ENCODE measurements around the gene METTL22.
"Not testable (repeated sequence)": the region's sequence is repeated elsewhere in the genome, so short reads cannot be mapped to it uniquely, and the experiment has no call there.

METTL22 gene

DNA sequence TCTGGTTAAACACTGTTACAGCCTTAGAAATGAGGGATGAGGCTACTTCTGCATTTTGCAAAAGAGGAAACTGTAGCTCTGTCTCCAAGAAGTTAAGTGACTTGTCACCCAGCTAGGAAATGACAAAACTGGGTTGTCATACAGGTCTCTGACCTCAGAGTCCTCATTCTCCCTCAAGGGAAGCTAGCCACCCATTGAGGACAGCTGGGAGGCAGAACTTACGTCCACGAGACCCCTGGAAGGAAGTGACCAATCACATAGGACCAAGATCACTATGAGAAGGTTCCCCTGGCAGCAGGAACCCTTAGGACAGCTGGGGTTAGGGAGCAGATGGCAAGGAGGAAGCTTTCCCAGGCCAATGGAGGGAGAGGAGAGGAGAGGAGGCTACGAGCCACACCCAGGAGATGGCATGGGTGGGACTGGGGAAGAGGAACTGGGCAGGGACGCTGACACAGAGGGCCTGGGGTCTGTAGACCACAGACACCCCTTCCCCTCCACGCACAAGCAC is 11.2 kb downstream of the METTL22 start:
- no peak for DNase-seq

DNA sequence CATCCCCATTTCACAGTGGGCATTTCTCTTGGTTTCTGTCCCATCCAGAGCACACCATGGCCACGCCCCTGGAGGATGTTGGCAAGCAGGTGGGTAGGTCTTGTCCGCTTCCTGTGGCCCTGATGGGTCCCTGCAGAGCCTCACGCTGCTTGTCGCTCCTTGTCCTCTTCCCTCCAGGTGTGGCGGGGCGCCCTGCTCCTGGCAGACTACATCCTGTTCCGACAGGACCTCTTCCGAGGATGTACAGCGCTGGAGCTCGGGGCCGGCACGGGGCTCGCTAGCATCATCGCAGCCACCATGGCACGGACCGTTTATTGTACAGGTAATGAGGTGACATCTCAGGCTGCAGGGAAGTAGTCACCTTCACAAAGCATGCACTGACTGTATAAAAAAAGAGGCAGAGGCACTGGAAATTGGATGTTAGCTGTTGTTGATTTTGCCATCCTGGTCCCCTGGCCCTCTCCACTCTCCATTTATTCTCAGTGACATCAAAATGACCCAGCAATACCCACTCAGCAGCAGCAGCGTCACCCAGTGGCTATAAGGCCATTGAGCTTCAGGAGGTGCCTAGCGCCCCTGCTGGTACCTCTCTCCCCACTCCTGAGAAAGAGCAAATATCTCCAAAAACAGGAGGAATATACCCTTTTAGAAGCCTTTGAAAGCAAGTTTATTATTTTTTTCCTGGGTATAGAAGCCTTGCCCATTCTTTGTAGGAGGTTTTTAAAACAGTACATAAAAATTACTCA is 13.7 kb downstream of the METTL22 start:
- DNase-seq: no peak

- no peak for DNase-seq
Observed at GRCh38 chr16:8639694-8640093, 18.2 kb downstream of the METTL22 start.

- no peak for DNase-seq
Observed at GRCh38 chr16:8641671-8642070, 20.2 kb downstream of the METTL22 start.

DNA sequence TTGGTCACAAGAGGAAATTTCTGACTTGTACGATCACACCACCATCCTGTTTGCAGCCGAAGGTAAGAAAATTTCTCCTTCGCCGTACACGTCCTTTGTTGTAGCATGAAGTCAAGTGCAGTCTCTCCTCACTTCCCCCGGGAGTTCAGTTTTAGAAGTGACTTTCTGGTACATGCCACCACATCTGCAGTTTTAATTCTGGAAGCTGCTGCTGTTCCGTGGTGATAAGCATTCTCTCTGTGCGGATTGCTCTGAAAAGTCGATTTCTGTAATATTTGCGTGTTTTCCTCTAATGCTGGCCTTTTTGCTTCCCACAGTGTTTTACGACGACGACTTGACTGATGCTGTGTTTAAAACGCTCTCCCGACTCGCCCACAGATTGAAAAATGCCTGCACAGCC is 20.6 kb downstream of the METTL22 start:
- DNase-seq: no peak

DNA sequence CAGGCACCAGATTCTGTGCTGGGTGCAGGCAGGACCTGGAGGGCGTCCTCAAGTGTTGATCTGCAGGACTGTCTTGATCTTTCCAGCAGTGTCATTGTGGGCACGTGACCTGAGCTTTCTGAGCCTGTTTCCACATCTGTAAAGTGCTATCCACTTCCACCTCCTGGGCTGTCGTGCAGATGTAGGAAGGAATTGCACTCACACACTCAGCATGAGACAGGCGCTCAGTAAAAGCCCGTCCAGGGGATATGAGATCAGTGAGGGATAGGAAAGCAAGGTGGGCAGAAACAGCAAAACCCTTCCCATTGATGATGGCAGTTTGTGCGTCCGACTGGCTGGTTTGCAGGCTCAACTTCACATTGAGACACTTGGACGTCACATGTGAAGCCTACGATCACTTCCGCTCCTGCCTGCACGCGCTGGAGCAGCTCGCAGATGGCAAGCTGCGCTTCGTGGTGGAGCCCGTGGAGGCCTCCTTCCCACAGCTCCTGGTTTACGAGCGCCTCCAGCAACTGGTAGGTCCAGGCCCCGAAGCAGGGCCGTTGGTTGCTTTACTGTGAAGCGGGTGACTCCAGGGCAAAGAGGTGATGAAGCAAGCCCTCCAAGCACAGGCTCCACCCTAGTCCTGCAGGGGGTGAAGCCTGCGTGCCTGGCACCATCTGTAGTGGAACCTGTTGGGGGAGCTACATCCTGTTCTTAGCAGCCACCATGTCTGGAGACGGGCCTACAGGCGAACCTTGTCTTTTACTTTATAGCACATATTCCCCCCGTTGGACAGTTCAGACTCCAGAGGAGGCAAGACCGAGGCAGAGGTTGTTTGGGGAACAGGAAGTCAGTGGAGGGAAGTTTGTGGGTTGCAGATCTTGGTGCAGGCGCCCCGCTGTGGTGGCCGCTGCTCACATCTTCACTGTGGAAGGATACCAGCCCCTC is 23.0 kb downstream of the METTL22 start:
- DNase-seq: no peak

GRCh38 chr16:8645141-8645521 is 23.6 kb downstream of the METTL22 start:
- no peak for DNase-seq

GRCh38 chr16:8645831-8646230 is 24.3 kb downstream of the METTL22 start:
- DNase-seq: no peak

GRCh38 chr16:8646326-8647053 is 25.0 kb downstream of the METTL22 start:
- no peak for DNase-seq

GRCh38 chr16:8647721-8648318 is 26.3 kb downstream of the METTL22 start:
- no peak for DNase-seq

DNA sequence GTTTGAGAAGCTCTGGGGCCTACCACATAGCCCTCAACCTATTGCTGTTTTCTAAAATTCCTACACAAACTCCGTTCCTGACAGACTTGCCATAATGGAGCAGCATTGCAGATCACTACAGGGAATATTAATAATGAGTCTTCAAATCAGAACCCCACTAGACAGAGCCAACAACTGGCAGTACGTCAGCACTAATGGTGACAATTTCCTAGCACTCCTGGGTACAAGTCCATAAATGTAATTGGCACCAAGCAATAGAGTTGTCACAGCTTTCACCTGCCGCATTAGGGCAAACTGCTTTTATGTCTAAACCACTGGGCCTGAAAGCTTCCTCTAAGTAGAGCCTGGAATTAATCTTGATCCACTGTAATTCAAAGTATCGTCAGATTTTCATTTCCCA is 27.4 kb downstream of the METTL22 start:
- DNase-seq: no peak

GRCh38 chr16:8649829-8650554 is 28.5 kb downstream of the METTL22 start:
- DNase-seq: no peak

DNA sequence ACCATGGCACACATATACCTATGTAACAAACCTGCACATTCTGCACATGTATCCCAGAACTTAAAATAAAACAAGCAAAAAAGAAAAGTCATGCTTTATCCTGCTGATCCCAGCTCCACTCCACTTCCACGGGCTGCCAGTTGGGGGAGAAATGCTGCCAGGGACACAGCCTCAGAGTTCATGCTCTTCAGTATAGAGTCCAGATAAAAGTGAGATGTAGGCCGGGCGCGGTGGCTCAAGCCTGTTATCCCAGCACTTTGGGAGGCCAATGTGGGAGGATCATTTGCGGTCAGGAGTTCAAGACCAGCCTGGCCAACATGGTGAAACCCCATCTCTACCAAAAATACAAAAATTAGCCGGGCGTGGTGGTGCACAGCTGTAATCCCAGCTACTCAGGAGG is 30.5 kb downstream of the METTL22 start:
- not testable (repeated sequence) for DNase-seq

- no peak for DNase-seq
Observed at GRCh38 chr16:8655184-8655717, 33.8 kb downstream of the METTL22 start.

DNA sequence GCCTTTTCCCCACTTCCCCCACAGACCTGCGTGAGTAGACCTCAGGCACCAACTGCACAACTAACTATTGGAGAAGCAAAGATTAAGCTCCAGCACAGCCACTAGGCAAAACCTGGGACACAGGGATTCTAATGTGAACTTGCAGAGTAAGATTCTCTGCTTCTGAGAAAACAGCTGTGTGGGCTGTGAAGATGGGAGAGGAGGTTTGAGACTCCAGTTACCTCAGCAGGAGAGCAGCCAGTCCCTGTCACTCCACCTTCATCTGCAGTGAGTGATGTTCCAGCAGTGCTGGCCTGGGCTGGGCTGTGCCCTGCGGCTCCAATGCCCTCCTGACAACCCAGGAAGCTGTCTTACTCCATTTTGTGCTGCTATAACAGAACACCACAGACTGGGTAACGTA is 34.9 kb downstream of the METTL22 start:
- DNase-seq: no peak

GRCh38 chr16:8660841-8661301 is 39.4 kb downstream of the METTL22 start:
- peak; percentile 43 for DNase-seq

DNA sequence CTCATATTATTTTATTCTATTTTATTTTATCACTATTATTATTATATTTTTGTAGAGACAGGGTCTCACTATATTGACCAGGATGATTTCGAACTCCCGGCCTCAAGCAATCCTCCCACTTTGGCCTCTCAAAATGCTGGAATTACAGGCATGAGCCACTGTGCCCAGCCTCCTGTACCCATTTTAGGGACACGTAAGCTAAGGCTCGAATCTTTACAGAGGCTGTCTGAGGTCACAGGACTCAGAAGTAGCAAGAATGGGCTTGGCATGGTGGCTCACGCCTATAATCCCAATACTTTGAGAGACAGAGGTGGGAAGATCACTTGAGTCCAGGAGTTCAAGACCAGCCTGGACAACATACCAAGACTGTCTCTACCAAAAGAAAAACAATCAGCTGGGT is 40.2 kb downstream of the METTL22 start:
- DNase-seq: no peak

GRCh38 chr16:8663192-8664089 is 41.9 kb downstream of the METTL22 start:
- DNase-seq: no peak

DNA sequence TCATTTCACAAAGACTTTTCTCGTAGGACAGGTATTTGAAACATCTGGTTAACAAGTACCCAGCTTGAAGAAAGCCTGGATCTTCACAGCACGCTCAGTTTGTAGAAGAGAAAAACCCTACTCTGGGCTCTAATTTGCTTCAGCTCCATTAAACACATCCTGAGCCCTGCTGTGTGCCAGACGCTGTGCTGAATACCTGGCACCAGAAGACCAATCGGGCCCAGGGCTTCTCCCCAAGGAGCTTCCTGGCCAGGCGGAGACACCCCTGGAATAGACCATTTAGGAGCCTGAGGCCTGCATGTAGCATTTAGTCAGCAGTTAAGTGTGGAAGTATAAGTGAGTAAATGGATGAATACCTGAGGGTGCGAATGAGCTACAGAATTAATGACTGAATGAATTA is 44.0 kb downstream of the METTL22 start:
- no peak for DNase-seq

- DNase-seq: no peak
Observed at GRCh38 chr16:8667492-8667891, 46.0 kb downstream of the METTL22 start.

DNA sequence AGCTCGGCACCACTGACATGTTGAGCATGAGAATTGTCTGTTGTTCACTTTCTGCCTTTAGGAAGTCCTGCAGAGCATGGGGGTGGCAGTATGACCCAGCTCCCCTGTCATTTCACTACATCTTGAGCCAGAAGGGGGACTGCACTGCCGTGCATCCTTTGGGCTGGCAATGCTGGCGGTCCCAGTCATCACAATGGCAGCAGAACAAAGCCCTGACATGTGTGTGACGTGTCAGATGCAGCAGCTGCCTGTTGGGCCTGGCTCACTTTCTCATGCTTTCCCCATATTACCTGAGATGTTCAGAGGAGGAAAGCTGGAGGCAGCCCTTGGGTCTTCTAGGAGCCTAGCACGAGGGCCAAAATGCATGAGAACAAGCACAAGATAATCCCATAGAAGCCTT is 46.6 kb downstream of the METTL22 start:
- DNase-seq: no peak

All from NCI-H510A treated with DMSO at 0.1 percent for 48 hours (cell line).